Kidney capillary endothelial cell (primary cell): ENCODE data around the gene EEF1AKMT3.

Experiments used
- DNase-seq: peaks from one replicate; pipeline ENCODE4 v3.0.0-alpha.2; 2018; ENCODE audit warnings: low spot score

Gene EEF1AKMT3

GRCh38 chr12:57735198-57735855, 37.1 kb upstream of the EEF1AKMT3 start:
- DNase-seq = no peak

- no peak for DNase-seq
Observed at GRCh38 chr12:57735952-57736740, 36.3 kb upstream of the EEF1AKMT3 start.

DNA sequence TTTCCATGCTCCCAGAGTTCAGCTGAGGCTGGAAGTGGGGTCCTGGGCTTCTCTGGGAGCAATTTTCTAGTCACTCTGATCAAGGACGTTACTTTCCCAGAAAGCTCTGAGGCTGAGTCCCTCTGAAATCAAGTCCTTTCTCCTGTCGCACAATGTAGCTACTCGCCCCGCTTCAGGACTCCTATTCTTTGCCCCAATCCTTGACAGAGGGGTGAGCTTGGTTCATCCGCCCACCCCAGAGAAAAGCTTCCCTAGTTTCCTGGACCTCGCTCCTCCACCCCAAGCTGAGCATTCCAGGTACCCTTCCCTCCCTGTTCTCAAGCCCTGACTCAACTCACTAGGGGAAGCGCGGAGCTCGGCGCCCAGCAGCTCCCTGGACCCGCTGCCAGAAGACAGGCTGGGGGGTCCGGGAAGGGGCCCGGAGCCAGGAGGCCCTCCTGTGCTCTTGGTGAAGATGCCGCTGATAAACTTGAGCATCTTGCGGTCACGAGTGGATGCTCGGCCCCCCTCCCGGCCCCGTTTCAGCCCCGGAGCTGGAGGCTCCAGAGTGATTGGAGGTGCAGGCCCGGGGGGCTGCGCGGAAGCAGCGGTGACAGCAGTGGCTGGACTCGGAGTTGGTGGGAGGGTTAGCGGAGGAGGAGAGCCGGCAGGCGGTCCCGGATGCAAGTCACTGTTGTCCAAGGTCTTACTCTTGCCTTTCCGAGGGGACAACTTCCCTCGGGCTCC, 35.5 kb upstream of the EEF1AKMT3 start:
- no peak for DNase-seq

GRCh38 chr12:57737467-57738460, 34.6 kb upstream of the EEF1AKMT3 start:
- no peak for DNase-seq

DNA sequence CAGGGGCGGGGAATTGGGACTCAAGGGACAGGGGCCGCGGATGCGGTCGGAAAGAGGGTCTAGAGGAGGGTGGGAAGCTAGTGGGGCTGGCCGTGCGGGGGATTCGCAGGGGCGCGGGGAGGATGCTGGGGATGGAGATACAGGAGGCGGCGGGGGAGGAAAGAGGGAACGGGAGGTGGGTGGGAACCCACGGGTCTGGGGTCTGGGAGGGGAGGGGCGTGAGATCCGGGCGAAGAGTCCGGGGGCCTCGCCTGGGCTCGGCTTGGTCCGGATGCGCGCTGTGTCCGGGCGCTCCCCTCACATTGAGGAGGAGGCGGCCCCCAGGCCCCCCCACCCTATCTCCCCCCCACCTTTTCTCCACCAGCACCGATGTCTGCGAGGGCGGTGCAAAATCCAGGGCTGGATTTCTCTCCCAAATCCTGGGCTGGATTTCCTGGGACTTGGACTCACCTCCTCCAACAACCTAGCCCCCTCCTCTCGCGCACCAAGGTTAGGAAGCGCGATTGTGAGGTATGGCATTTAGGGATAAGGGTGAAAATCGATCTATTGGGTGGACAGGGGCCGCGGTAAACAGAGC, 33.7 kb upstream of the EEF1AKMT3 start, which contains the start of gene AGAP2:
TSS of gene AGAP2 (minus strand) at position 82 of the 577 bp plus-strand sequence. CDS start 496 bp downstream, outside the sequence.
- no peak for DNase-seq

DNA sequence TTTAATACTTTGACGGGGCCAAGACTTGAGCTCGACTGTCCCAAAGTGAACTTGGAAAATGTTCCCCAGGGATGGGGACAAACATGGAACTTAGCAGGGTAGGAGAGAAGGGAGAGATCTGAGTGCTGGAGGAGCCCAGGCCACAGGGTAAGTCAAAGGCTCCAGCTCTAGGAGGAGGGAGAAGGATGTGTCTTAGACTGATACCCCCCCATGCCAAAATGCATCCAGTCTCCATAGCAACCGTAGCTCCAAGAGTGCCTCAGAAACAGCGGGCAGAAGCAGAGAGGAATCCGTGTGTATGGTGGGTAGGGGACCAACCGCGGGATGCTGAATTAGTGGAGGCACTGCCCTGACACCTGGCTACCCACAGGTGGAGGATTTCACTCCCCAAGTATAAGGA, 33.0 kb upstream of the EEF1AKMT3 start:
- no peak for DNase-seq

DNA sequence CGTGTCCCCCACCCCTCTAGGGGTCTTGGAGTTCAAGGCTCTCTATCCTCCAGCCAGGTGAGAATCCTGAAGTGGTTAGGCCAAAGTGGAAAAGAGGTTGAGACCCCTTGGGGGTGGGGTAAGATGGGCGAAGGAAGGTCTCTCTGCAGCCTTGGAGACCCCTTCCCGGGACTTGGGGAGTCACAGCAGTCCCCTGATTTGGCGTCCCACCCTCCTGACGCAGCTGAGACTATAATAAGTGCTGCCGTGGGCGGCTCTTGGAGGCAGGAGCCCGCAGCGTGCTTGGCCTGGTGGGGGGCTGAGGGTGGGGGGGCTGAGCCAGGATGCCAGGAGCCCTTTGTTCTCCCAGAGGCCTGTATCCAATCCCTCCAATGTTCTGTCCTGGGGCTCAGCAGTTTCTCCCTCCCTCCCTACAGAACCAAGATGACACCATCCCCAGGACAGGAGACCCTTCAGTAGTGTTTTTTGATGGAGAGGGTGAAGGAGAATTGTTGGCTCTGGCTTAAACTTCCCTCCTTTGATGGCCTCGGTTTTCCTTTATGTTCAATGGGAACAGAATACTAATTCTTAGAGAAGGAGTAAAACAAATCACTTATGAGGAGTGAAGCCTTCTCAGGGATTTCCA, 32.4 kb upstream of the EEF1AKMT3 start:
- no peak for DNase-seq

DNA sequence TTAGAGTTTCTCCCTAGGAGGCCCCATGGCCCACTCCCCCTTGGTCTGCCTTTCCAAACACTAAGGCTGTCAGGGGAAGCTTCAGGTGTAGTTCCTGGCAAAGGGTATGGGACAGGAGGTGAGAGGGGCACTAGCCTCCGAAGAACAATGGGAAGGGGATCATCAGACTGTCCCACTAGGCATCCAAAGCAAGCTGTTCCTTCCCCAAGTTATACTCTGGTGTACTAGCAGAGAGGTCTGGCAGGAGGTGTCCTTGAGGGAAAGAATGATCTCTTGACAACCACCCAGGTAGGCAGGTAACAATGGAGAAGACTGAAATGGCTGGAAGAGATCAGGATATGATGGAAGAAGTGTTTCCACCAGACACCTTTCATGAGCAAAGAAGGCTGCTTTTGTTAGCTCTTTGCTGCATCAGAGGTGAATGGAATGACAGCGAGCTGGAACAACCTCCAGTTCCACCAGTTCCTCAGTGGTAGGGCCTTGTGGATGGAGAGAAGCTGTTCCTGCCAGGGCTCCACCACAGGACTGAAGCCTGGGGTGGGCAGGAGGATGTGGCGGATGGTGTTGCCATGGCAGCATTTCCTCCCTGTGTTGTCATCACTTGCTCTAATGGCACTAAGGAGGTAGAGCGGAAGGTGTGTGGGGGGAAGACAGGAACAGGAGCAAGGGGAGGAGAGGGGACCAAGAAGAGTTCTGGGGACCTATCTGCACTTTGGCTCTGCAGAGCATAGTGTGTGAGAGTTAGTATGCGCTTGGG, 31.6 kb upstream of the EEF1AKMT3 start:
- DNase-seq = peak; percentile 36

DNA sequence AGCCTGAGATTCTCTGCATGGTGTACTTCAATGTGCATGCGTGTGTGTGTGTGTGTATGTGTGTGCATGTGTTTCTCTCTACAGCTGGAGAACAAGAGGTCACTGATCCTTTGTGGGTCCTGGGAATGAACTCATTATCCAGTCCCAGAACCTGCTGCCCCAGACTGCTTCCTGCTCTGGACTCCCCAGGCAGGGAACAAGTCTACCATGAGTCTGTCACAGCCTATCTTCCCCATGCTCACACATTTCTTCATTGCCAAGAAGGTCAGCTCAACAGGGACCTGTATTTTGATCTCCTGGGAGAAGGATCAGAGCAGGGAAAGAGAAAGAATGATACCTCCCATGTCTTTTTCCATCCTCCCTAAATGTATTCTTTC, 31.0 kb upstream of the EEF1AKMT3 start:
- DNase-seq = no peak

DNA sequence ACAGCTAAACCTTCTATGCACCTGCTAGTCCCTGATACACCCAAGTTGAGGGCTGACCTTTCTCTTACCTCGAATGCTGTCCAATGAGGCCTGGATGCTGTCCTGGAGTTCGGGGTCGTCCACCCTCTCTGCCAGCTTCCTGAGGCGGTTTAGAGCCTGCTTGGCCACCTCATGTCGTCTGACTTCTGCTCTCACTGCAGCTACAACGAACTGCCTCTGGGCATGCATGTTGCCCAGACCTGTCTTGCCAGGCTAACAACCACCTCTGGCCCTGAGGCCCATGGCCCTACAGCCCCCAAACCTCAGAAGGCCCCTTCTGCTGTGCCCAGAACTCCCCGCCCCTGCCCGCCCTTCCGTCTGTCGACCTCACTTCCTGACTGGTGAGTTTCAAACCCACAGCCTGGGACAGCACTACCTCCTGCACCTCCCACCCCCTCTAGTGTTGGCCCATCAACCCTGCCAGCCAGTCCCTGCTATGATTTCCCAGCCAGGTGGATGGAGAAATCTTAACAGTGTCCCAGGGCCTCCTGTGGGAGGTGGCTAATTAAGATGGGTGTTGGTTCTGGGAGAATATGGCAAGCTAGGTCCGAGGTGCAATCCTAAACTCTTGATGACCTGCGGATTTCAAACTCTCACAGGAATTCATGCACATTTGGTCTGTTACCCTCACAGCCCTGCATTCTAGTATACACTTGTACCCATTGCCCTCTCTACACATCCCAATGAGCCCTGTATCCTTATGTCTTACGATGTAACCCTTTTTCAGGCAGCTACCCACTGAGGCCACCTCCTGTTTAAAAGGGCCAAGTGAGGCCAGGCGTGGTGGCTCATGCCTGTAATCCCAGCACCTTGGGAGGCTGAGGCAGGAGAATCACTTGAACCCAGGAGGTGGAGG, 30.3 kb upstream of the EEF1AKMT3 start:
- no peak for DNase-seq

DNA sequence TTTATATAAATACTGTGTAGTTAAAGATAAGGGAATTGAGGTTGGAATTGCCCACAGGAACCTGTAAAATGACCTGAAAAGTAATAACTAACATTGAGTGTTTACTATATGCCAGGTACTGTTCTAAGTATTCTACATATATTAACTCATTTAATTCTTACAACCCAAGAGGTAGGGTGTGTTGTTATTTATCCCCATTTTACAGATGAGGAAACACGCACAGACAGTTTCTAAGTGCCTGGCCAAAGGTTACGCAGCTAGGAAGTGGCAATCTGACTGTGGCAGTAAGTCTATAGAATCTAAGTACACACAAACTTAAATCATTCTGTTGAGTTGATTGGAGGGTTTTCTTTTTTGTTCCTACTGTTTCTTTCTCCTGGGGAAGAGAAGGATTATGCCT, 28.6 kb upstream of the EEF1AKMT3 start:
- DNase-seq = no peak

- DNase-seq = no peak
Observed at GRCh38 chr12:57744194-57744776, 28.1 kb upstream of the EEF1AKMT3 start.

DNA sequence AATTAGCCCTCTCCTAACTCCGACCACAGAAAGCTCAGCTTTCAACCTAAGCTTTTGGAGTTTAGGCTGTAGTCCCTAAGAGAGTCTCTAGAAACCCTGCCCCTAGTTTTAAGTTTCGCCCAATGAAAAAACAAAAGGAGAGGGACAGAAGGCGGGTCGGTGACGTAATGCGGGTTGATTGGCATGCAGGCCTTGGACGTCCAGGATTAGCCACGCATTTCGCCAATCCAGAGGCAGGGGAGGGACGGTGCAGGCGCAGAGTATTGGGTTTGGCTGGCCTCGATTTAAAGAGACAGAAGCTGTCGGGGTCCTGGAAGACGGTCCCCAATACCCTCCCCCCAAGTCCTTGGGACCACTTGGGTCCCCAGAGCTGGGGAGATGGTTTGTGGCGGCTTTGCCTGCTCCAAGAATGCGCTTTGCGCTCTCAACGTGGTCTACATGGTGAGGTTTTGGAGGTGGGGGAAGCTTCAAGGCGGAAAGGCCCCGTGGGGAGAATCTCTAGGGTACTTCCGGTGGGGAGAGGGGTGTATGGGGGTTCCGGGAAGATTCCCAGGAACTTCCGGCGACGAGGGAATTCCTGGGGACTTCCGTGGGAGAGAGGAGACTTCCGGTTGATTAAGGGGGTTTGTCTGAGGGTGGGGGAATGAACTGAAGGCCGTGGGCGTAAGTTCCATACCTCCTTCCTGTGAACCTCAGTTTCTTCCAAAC, 27.5 kb upstream of the EEF1AKMT3 start, which contains the start of gene TSPAN31:
TSS of gene TSPAN31 (plus strand) at position 263 of the 708 bp plus-strand sequence. CDS start at position 379, 116 bp downstream.
- DNase-seq = peak; percentile 98

DNA sequence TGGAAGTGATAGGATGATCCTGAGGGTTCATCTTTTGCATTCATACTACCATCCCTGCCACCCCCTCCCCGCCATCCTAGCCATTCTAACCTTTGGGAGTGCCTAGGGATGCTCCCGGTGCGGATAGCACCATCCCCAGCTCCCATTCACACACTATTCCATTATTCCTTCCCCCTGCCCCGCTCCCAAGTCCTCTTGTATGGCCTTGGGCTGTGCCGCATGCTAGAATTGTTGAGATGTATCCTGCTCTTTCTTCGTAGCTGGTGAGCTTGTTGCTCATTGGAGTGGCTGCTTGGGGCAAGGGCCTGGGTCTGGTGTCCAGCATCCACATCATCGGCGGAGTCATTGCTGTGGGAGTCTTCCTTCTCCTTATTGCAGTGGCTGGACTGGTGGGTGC, 26.9 kb upstream of the EEF1AKMT3 start:
- DNase-seq = no peak

DNA sequence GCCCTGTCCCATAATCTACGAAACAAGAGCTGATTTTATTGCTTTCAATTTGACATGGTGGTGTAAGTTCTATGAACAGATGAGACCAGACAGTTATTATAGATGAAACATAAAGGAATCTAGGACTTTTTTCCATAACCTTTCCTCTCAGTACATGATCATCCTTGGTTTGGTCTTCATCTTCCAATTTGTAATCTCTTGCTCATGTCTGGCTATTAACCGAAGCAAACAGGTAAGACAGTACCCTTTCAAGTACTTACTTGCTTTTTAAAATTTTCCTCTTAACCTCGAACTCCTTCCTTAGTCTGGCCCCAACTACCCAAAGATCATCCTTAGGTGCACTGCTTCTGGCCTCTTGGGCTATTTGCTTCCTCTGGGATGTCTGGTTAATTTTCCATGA, 26.4 kb upstream of the EEF1AKMT3 start:
- no peak for DNase-seq

GRCh38 chr12:57749061-57749460, 23.4 kb upstream of the EEF1AKMT3 start:
- no peak for DNase-seq

DNA sequence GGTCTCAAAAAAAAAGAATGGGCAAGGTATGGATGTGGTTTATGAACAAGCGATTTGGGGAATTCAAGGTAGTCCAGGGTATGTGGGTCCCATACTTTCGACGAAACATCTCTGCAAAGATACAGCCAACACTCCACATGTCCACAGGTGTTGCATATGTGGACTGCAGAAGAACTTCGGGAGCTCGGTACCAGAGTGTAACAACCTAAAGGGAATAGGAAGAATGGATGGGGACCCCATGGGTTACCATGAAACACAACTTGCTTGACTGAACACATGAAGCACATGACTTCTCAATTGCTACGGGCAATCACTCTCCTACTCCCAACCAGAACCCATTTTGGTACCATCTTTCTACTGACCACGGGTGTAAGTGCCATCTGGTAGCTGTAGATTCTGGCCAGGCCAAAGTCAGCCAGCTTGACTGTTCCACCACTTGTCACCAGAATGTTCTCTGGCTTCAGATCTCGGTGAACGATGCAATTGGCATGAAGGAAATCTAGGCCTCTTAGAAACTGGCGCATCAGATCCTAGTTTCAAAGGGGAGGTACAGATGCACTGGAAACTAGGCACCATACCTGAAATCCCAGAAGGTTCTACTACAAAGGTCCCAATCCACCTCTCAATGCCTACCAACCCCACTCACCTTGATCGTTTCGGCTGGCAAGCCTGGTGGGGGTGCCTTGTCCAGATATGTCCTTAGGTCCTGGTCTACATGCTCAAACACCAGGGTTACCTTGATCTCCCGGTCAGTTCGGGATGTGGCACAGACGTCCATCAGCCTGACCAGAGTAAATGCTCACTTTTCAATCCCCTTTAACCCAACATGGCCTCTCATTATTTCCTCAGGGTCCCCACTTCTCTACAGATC, 21.6 kb upstream of the EEF1AKMT3 start:
- DNase-seq = no peak
